GM12878 (cell line): ENCODE data around the gene SRI. TPM values are rescaled to one million over a fixed set of nuclear protein-coding genes. Genes with fewer than 3 reads are reported as not detected.

Experiments
- ATF2 ChIP-seq: IDR thresholded peaks from 2 replicates; pipeline ENCODE4 v1.6.1; 2012; ENCODE audit warnings: low read length, inconsistent platforms
- BHLHE40 ChIP-seq, 2 experiments: fragments of 450-650 bp in 1 of 2; IDR thresholded peaks; 2 replicates each; pipeline ENCODE4 v1.6.1; 2011 to 2017; ENCODE audit warnings: low read depth in 2 of 2, borderline replicate concordance in 1 of 2, improper control_type of control experiment in 1 of 2, low read length in 1 of 2, mild to moderate bottlenecking in 1 of 2
- BMI1 ChIP-seq: fragments of 450-650 bp; IDR thresholded peaks from 2 replicates; pipeline ENCODE4 v1.6.1; 2016; ENCODE audit warnings: mild to moderate bottlenecking, moderate library complexity, borderline replicate concordance
- CEBPB ChIP-seq, 2 experiments: fragments of 150-350 bp in 1 of 2; IDR thresholded peaks; 2 replicates each; pipeline ENCODE4 v1.6.1; 2012 to 2014; ENCODE audit warnings: low read depth in 2 of 2, low read length in 2 of 2, borderline replicate concordance in 1 of 2, inconsistent platforms in 1 of 2
- CTCF ChIP-seq, 3 experiments: IDR thresholded peaks in 2 of 3; conservative IDR thresholded peaks in 1 of 3; 2 replicates each; pipeline ENCODE4 v1.5.1; 2011; ENCODE audit warnings: low read depth in 3 of 3, low read length in 3 of 3, mild to moderate bottlenecking in 3 of 3, control low read depth in 2 of 3, moderate library complexity in 2 of 3, inconsistent platforms in 1 of 3, mixed read lengths in 1 of 3; ENCODE audit not compliant: control insufficient read depth in 2 of 3, insufficient read depth in 1 of 3; ENCODE audit errors: extremely low read depth in 1 of 3
- EP300 ChIP-seq, 2 experiments: fragments of 150-350 bp in 1 of 2; IDR thresholded peaks; 2 replicates each; pipeline ENCODE4 v1.6.1; 2011 to 2012; ENCODE audit warnings: low read depth in 2 of 2, low read length in 2 of 2, borderline replicate concordance in 1 of 2, improper control_type of control experiment in 1 of 2, inconsistent platforms in 1 of 2; ENCODE audit not compliant: control insufficient read depth in 1 of 2
- FOS ChIP-seq: IDR thresholded peaks from 3 replicates; pipeline ENCODE4 v1.6.1; 2011; ENCODE audit warnings: borderline replicate concordance; ENCODE audit not compliant: insufficient read length; ENCODE audit errors: extremely low read depth
- HDGF ChIP-seq: fragments of 450-650 bp; IDR thresholded peaks from 2 replicates; pipeline ENCODE4 v1.6.1; 2016; ENCODE audit warnings: antibody characterized with exemption
- IKZF2 ChIP-seq, 2 experiments: fragments of 450-650 bp; IDR thresholded peaks; 2 replicates each; pipeline ENCODE4 v1.6.1; 2017; ENCODE audit warnings: mild to moderate bottlenecking in 2 of 2, moderate library complexity in 2 of 2
- NFYB ChIP-seq: IDR thresholded peaks from 2 replicates; pipeline ENCODE4 v1.6.1; 2011; ENCODE audit warnings: low read depth, mild to moderate bottlenecking, low read length, improper control_type of control experiment, moderate library complexity; ENCODE audit not compliant: insufficient read depth
- NR2C1 ChIP-seq: fragments of 450-650 bp; IDR thresholded peaks from 2 replicates; pipeline ENCODE4 v1.6.1; 2017; ENCODE audit warnings: antibody characterized with exemption, mild to moderate bottlenecking, moderate library complexity
- PAX5 ChIP-seq: IDR thresholded peaks from 2 replicates; pipeline ENCODE4 v1.6.1; 2011; ENCODE audit warnings: low read depth, low read length, borderline replicate concordance
- PBX3 ChIP-seq: IDR thresholded peaks from 2 replicates; pipeline ENCODE4 v1.6.1; 2011; ENCODE audit warnings: mild to moderate bottlenecking, low read depth, low read length, moderate library complexity; ENCODE audit not compliant: insufficient replicate concordance
- RELB ChIP-seq: fragments of 450-650 bp; IDR thresholded peaks from 2 replicates; pipeline ENCODE4 v1.6.1; 2017; ENCODE audit warnings: low read depth, mild to moderate bottlenecking, moderate library complexity
- SREBF2 ChIP-seq: IDR thresholded peaks from 2 replicates; pipeline ENCODE4 v1.6.1; 2012; ENCODE audit warnings: mild to moderate bottlenecking, low read length
- SRF ChIP-seq, 2 experiments: IDR thresholded peaks; 2 replicates each; pipeline ENCODE4 v1.6.1; 2011; ENCODE audit warnings: low read depth in 2 of 2, low read length in 2 of 2, mild to moderate bottlenecking in 1 of 2, moderate library complexity in 1 of 2
- SUPT20H ChIP-seq: IDR thresholded peaks from 2 replicates; pipeline ENCODE4 v1.6.1; 2011; ENCODE audit warnings: low read depth, mild to moderate bottlenecking, low read length, moderate library complexity, borderline replicate concordance; ENCODE audit not compliant: control insufficient read depth
- WRNIP1 ChIP-seq: IDR thresholded peaks from 2 replicates; pipeline ENCODE4 v1.6.1; 2011; ENCODE audit warnings: low read depth, low read length, improper control_type of control experiment, borderline replicate concordance
- ZNF384 ChIP-seq: IDR thresholded peaks from 2 replicates; pipeline ENCODE4 v1.6.1; 2012; ENCODE audit warnings: low read depth, mild to moderate bottlenecking, low read length, improper control_type of control experiment, borderline replicate concordance
- polyA plus RNA-seq, 11 experiments: library from polyadenylated mRNA; depleted of rRNA in 4 of 11; unstranded in 6 of 11; stranded (reverse) in 5 of 11; fragments of >200 nt; fragmentation: Nextera tagmentation in 4 of 11; fragmentation: Illumina TruSeq in 1 of 11; extraction: Ambion mirVana in 4 of 11; extraction: Trizol in 1 of 11; gene quantifications; 1 replicate in 1 of 11; 2 replicates in 10 of 11; pipeline versions ENCODE4 v1.2.1 to v1.2.3, GENCODE V29; 2011 to 2016; ENCODE audit warnings: inconsistent platforms in 2 of 11, missing spikeins in 2 of 11, low read depth in 1 of 11
- total RNA-seq, 4 experiments: library from RNA; depleted of rRNA in 3 of 4; stranded (reverse); fragments of >200 nt in 3 of 4; fragmentation: Illumina TruSeq in 1 of 4; extraction: Trizol in 1 of 4; gene quantifications; 2 replicates each; pipeline versions ENCODE4 v1.2.1 to v1.2.3, GENCODE V29; 2013 to 2021
- TF ChIP-seq, protein P1 (sequence below): fragments of 150-350 bp; IDR thresholded peaks from 2 replicates; pipeline ENCODE4 v1.6.1; 2016; ENCODE audit warnings: low read depth, low read length

The SRI gene
- total and polyA plus RNA-seq, 10 of the 15 experiments (the other 5 are each of a cell fraction or from before 2014, with no cell fraction given), result 94.7 to 588 (median 242) TPM

DNA sequence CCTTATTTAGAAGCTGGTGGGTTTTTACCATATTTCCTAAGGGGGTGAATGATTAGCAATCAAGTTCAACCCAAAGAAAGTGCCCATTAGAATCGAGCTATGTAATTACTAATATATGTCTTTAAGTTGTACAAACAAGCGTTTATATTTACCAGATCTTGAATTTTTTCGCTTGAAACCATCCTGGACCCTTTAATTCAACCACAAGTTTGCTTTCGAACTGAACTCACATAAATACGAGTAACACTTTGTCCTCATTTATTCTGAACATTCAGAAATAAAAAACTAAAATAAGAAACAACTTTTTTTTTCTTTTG lies 1.5 kb downstream of the SRI start (continued):
- TF ChIP-seq, protein P1, sequence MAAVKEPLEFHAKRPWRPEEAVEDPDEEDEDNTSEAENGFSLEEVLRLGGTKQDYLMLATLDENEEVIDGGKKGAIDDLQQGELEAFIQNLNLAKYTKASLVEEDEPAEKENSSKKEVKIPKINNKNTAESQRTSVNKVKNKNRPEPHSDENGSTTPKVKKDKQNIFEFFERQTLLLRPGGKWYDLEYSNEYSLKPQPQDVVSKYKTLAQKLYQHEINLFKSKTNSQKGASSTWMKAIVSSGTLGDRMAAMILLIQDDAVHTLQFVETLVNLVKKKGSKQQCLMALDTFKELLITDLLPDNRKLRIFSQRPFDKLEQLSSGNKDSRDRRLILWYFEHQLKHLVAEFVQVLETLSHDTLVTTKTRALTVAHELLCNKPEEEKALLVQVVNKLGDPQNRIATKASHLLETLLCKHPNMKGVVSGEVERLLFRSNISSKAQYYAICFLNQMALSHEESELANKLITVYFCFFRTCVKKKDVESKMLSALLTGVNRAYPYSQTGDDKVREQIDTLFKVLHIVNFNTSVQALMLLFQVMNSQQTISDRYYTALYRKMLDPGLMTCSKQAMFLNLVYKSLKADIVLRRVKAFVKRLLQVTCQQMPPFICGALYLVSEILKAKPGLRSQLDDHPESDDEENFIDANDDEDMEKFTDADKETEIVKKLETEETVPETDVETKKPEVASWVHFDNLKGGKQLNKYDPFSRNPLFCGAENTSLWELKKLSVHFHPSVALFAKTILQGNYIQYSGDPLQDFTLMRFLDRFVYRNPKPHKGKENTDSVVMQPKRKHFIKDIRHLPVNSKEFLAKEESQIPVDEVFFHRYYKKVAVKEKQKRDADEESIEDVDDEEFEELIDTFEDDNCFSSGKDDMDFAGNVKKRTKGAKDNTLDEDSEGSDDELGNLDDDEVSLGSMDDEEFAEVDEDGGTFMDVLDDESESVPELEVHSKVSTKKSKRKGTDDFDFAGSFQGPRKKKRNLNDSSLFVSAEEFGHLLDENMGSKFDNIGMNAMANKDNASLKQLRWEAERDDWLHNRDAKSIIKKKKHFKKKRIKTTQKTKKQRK, result no peak
- TF ChIP-seq IKZF2 (IDR thresholded peaks at IDR 0.05), result no peak
- TF ChIP-seq HDGF, result no peak; the same call in 1 of the 2 replicates
- no peak for TF ChIP-seq NR2C1
- no peak for TF ChIP-seq NFYB
- no peak for TF ChIP-seq SRF (IDR thresholded peaks at IDR 0.05; ENCODE audit: low read depth in 2 of 2, low read length in 2 of 2)
- TF ChIP-seq CEBPB (IDR thresholded peaks at IDR 0.05; ENCODE audit: borderline replicate concordance in 1 of 2, low read depth in 2 of 2, low read length in 2 of 2), result no peak
- no peak for TF ChIP-seq FOS
- no peak for TF ChIP-seq SREBF2
- TF ChIP-seq ATF2, result peak; percentile 4; the same call in 1 of the 2 replicates
- TF ChIP-seq EP300 (IDR thresholded peaks at IDR 0.05; ENCODE audit: borderline replicate concordance in 1 of 2, control insufficient read depth in 1 of 2, low read depth in 2 of 2, low read length in 2 of 2), result peak in 1 of 2 experiments; percentile 79; a peak in 1 of 4 replicates
- TF ChIP-seq SUPT20H, result no peak
- TF ChIP-seq RELB, result no peak
- TF ChIP-seq WRNIP1, result no peak
- TF ChIP-seq BHLHE40 (IDR thresholded peaks at IDR 0.05; ENCODE audit: borderline replicate concordance in 1 of 2, low read depth in 2 of 2, low read length in 1 of 2), result 0 out of 4 replicates have a peak, but pooled peaks of 1 of the 2 experiments have one; percentile 41
- TF ChIP-seq BMI1, result no peak
- no peak for TF ChIP-seq PBX3
- TF ChIP-seq CTCF (IDR thresholded peaks at IDR 0.05 in 2 of 3, conservative IDR thresholded peaks at IDR 0.05 in 1 of 3; ENCODE audit: control insufficient read depth in 2 of 3, extremely low read depth in 1 of 3, insufficient read depth in 1 of 3, low read depth in 3 of 3, low read length in 3 of 3), result no peak
- TF ChIP-seq PAX5, result no peak
- no peak for TF ChIP-seq ZNF384
